ENCODE data around the gene TLR4.

GRCh38 chr9:117720987-117721386 is 16.8 kb downstream of the TLR4 start:
- TF ChIP-seq FOXK2 (IDR thresholded peaks at IDR 0.05) (no peak), CTCF (IDR thresholded peaks at IDR 0.05 in 2 of 3, conservative IDR thresholded peaks at IDR 0.05 in 1 of 3; ENCODE audit: control insufficient read depth in 2 of 3, extremely low read depth in 1 of 3, insufficient read depth in 1 of 3, low read depth in 3 of 3, low read length in 3 of 3) (no peak), TCF7 (IDR thresholded peaks at IDR 0.05; ENCODE audit: borderline replicate concordance) (no peak), GABPA (IDR thresholded peaks at IDR 0.05; ENCODE audit: low read depth) (no peak), REST (IDR thresholded peaks at IDR 0.05; ENCODE audit: low read depth, low read length) (no peak), JUND (IDR thresholded peaks at IDR 0.05; ENCODE audit: low read depth, low read length) (no peak), CEBPB (IDR thresholded peaks at IDR 0.05; ENCODE audit: borderline replicate concordance in 1 of 2, low read depth in 2 of 2, low read length in 2 of 2) (no peak)

Measured in GM12878 (cell line).